ENCODE data around the gene DNAH3.

Gene DNAH3

GRCh38 chr16:21038197-21038596 lies 112.4 kb downstream of the DNAH3 start:
- H3K4me1 Mint-ChIP-seq (ENCODE audit: low read depth) = no peaks in the 10 kb centered on the region
- no peaks in the 10 kb centered on the region for H3K9me3 Mint-ChIP-seq
- H3K4me3 Mint-ChIP-seq = no peak overlapping the region
- H3K36me3 Mint-ChIP-seq (ENCODE audit: low read depth) = no peaks in the 10 kb centered on the region
- DNase-seq = no peak
- H3K27ac Mint-ChIP-seq = no peak overlapping the region
- H3K27me3 Mint-ChIP-seq = peaks cover 4% of the 10 kb centered on the region

- Mint-ChIP-seq H3K36me3 (ENCODE audit: low read depth) (no peaks in the 10 kb centered on the region), H3K4me1 (ENCODE audit: low read depth) (no peaks in the 10 kb centered on the region), H3K4me3 (no peak overlapping the region), H3K27me3 (peaks cover 4% of the 10 kb centered on the region), H3K9me3 (no peaks in the 10 kb centered on the region), H3K27ac (no peak overlapping the region)
- DNase-seq = no peak
Measured at GRCh38 chr16:21037736-21038135, 112.9 kb downstream of the DNAH3 start.

GRCh38 chr16:21037168-21037567 lies 113.5 kb downstream of the DNAH3 start:
- Mint-ChIP-seq H3K27ac (no peak overlapping the region), H3K4me3 (no peak overlapping the region), H3K4me1 (ENCODE audit: low read depth) (no peaks in the 10 kb centered on the region), H3K9me3 (no peaks in the 10 kb centered on the region), H3K27me3 (peaks cover 4% of the 10 kb centered on the region), H3K36me3 (ENCODE audit: low read depth) (no peaks in the 10 kb centered on the region)
- DNase-seq = no peak

- H3K36me3 Mint-ChIP-seq (ENCODE audit: low read depth) = no peaks in the 10 kb centered on the region
- no peak overlapping the region for H3K4me3 Mint-ChIP-seq
- H3K27me3 Mint-ChIP-seq = peaks cover 7% of the 10 kb centered on the region
- no peaks in the 10 kb centered on the region for H3K4me1 Mint-ChIP-seq (ENCODE audit: low read depth)
- H3K27ac Mint-ChIP-seq = no peak overlapping the region
- no peaks in the 10 kb centered on the region for H3K9me3 Mint-ChIP-seq
- no peak for DNase-seq
Measured at GRCh38 chr16:21036471-21036870, 114.2 kb downstream of the DNAH3 start.

GRCh38 chr16:21033704-21034103 lies 116.9 kb downstream of the DNAH3 start:
- Mint-ChIP-seq H3K9me3 (no peaks in the 10 kb centered on the region), H3K36me3 (ENCODE audit: low read depth) (no peaks in the 10 kb centered on the region), H3K27me3 (peaks cover 7% of the 10 kb centered on the region), H3K4me3 (no peak overlapping the region), H3K27ac (no peak overlapping the region), H3K4me1 (ENCODE audit: low read depth) (no peaks in the 10 kb centered on the region)
- no peak for DNase-seq

- Mint-ChIP-seq H3K9me3 (no peaks in the 10 kb centered on the region), H3K4me1 (ENCODE audit: low read depth) (no peaks in the 10 kb centered on the region), H3K4me3 (no peak overlapping the region), H3K27ac (no peak overlapping the region), H3K36me3 (ENCODE audit: low read depth) (no peaks in the 10 kb centered on the region), H3K27me3 (peaks cover 7% of the 10 kb centered on the region)
- DNase-seq = no peak
Measured at GRCh38 chr16:21033264-21033663, 117.4 kb downstream of the DNAH3 start.

GRCh38 chr16:21028728-21029127 lies 121.9 kb downstream of the DNAH3 start:
- Mint-ChIP-seq H3K27ac (no peak overlapping the region), H3K36me3 (ENCODE audit: low read depth) (no peaks in the 10 kb centered on the region), H3K4me1 (ENCODE audit: low read depth) (peaks cover 4% of the 10 kb centered on the region), H3K27me3 (peaks cover 5% of the 10 kb centered on the region), H3K4me3 (no peak overlapping the region), H3K9me3 (no peaks in the 10 kb centered on the region)
- DNase-seq = no peak

GRCh38 chr16:21026846-21027245 lies 123.8 kb downstream of the DNAH3 start:
- Mint-ChIP-seq H3K4me1 (ENCODE audit: low read depth) (peaks cover 10% of the 10 kb centered on the region), H3K9me3 (no peaks in the 10 kb centered on the region), H3K27me3 (no peaks in the 10 kb centered on the region), H3K27ac (no peak overlapping the region), H3K36me3 (ENCODE audit: low read depth) (no peaks in the 10 kb centered on the region), H3K4me3 (no peak overlapping the region)
- no peak for DNase-seq

GRCh38 chr16:21023509-21024202 lies 127.0 kb downstream of the DNAH3 start:
- H3K36me3 Mint-ChIP-seq (ENCODE audit: low read depth) = no peaks in the 10 kb centered on the region
- H3K9me3 Mint-ChIP-seq = no peaks in the 10 kb centered on the region
- H3K4me1 Mint-ChIP-seq (ENCODE audit: low read depth) = peaks cover 10% of the 10 kb centered on the region
- no peak overlapping the region for H3K4me3 Mint-ChIP-seq
- no peak for DNase-seq
- no peaks in the 10 kb centered on the region for H3K27me3 Mint-ChIP-seq
- no peak overlapping the region for H3K27ac Mint-ChIP-seq

- no peaks in the 10 kb centered on the region for H3K9me3 Mint-ChIP-seq
- no peaks in the 10 kb centered on the region for H3K27me3 Mint-ChIP-seq
Measured at GRCh38 chr16:21021316-21021715, 129.3 kb downstream of the DNAH3 start.

GRCh38 chr16:21009815-21010214 lies 140.8 kb downstream of the DNAH3 start:
- Mint-ChIP-seq H3K27me3 (peaks cover 29% of the 10 kb centered on the region), H3K27ac (no peak overlapping the region), H3K4me1 (ENCODE audit: low read depth) (no peaks in the 10 kb centered on the region), H3K9me3 (peaks cover 6% of the 10 kb centered on the region), H3K36me3 (ENCODE audit: low read depth) (no peaks in the 10 kb centered on the region), H3K4me3 (no peak overlapping the region)
- DNase-seq = no peak

More at GRCh38 chr16:21021316-21021715, 129.3 kb downstream of the DNAH3 start:
- Mint-ChIP-seq H3K27ac (no peak overlapping the region), H3K4me3 (no peak overlapping the region), H3K4me1 (ENCODE audit: low read depth) (peaks cover 10% of the 10 kb centered on the region), H3K36me3 (ENCODE audit: low read depth) (no peaks in the 10 kb centered on the region)
- DNase-seq = no peak

- Mint-ChIP-seq H3K27ac (no peak overlapping the region), H3K4me1 (ENCODE audit: low read depth) (no peaks in the 10 kb centered on the region), H3K9me3 (no peaks in the 10 kb centered on the region), H3K27me3 (peaks cover 30% of the 10 kb centered on the region), H3K36me3 (ENCODE audit: low read depth) (no peaks in the 10 kb centered on the region), H3K4me3 (no peak overlapping the region)
- no peak for DNase-seq
Measured at GRCh38 chr16:21005008-21005407, 145.6 kb downstream of the DNAH3 start.

GRCh38 chr16:21001262-21001661 lies 149.4 kb downstream of the DNAH3 start:
- Mint-ChIP-seq H3K27me3 (peaks cover 16% of the 10 kb centered on the region), H3K36me3 (ENCODE audit: low read depth) (no peaks in the 10 kb centered on the region), H3K9me3 (no peaks in the 10 kb centered on the region), H3K27ac (no peak overlapping the region), H3K4me1 (ENCODE audit: low read depth) (no peaks in the 10 kb centered on the region), H3K4me3 (no peak overlapping the region)
- no peak for DNase-seq

GRCh38 chr16:20997147-20997546 lies 153.5 kb downstream of the DNAH3 start:
- no peaks in the 10 kb centered on the region for H3K36me3 Mint-ChIP-seq (ENCODE audit: low read depth)
- peaks cover 11% of the 10 kb centered on the region for H3K27me3 Mint-ChIP-seq
- no peak overlapping the region for H3K4me3 Mint-ChIP-seq
- H3K27ac Mint-ChIP-seq = no peak overlapping the region
- no peaks in the 10 kb centered on the region for H3K9me3 Mint-ChIP-seq
- no peak for DNase-seq
- H3K4me1 Mint-ChIP-seq (ENCODE audit: low read depth) = no peaks in the 10 kb centered on the region

- DNase-seq = no peak
- Mint-ChIP-seq H3K27me3 (peaks cover 7% of the 10 kb centered on the region), H3K9me3 (no peaks in the 10 kb centered on the region), H3K4me3 (no peak overlapping the region), H3K4me1 (ENCODE audit: low read depth) (no peaks in the 10 kb centered on the region), H3K36me3 (ENCODE audit: low read depth) (no peaks in the 10 kb centered on the region), H3K27ac (no peak overlapping the region)
Measured at GRCh38 chr16:20995711-20996110, 154.9 kb downstream of the DNAH3 start.
